ENCODE results near the gene DNAJA4.

The DNAJA4 gene

GRCh38 chr15:78264304-78265136, at the start of gene DNAJA4:
DNAJA4 (plus strand) TSS chr15:78264562; CDS start chr15:78264764, 202 bp downstream.
- no peak for DNase-seq (ENCODE audit: low read depth, low spot score)

- DNase-seq (ENCODE audit: low read depth, low spot score) = no peak
These were observed 47.9 kb upstream of the DNAJA4 start for GRCh38 chr15:78216276-78217104.

GRCh38 chr15:78220713-78221112, 43.6 kb upstream of the DNAJA4 start:
- DNase-seq (ENCODE audit: low read depth, low spot score) = no peak

- no peak for DNase-seq (ENCODE audit: low read depth, low spot score)
These were observed 41.5 kb upstream of the DNAJA4 start for GRCh38 chr15:78222745-78223395.

GRCh38 chr15:78223396-78224022, 40.9 kb upstream of the DNAJA4 start:
- no peak for DNase-seq (ENCODE audit: low read depth, low spot score)

- no peak for DNase-seq (ENCODE audit: low read depth, low spot score)
These were observed 40.3 kb upstream of the DNAJA4 start for GRCh38 chr15:78224023-78224411.

GRCh38 chr15:78225783-78226541, 38.4 kb upstream of the DNAJA4 start:
- no peak for DNase-seq (ENCODE audit: low read depth, low spot score)

GRCh38 chr15:78228356-78228996, 35.9 kb upstream of the DNAJA4 start:
- DNase-seq (ENCODE audit: low read depth, low spot score) = no peak

- DNase-seq (ENCODE audit: low read depth, low spot score) = no peak
These were observed 34.6 kb upstream of the DNAJA4 start for GRCh38 chr15:78229431-78230406.

GRCh38 chr15:78232951-78233350, 31.4 kb upstream of the DNAJA4 start:
- DNase-seq (ENCODE audit: low read depth, low spot score) = no peak

- no peak for DNase-seq (ENCODE audit: low read depth, low spot score)
These were observed 30.9 kb upstream of the DNAJA4 start for GRCh38 chr15:78233496-78233895.

- no peak for DNase-seq (ENCODE audit: low read depth, low spot score)
These were observed 29.8 kb upstream of the DNAJA4 start, which contains the start of gene ACSBG1 for GRCh38 chr15:78234515-78235040. ACSBG1 (minus strand) TSS chr15:78234565; CDS start chr15:78234501, 64 bp downstream.

GRCh38 chr15:78236491-78236890, 27.9 kb upstream of the DNAJA4 start:
- DNase-seq (ENCODE audit: low read depth, low spot score) = no peak

- DNase-seq (ENCODE audit: low read depth, low spot score) = no peak
These were observed 27.2 kb upstream of the DNAJA4 start for GRCh38 chr15:78237146-78237545.

- DNase-seq (ENCODE audit: low read depth, low spot score) = no peak
These were observed 24.6 kb upstream of the DNAJA4 start for GRCh38 chr15:78239811-78240210.

GRCh38 chr15:78241017-78241416, 23.3 kb upstream of the DNAJA4 start:
- DNase-seq (ENCODE audit: low read depth, low spot score) = no peak

- no peak for DNase-seq (ENCODE audit: low read depth, low spot score)
These were observed 22.2 kb upstream of the DNAJA4 start for GRCh38 chr15:78242128-78242527.

- no peak for DNase-seq (ENCODE audit: low read depth, low spot score)
These were observed 21.3 kb upstream of the DNAJA4 start for GRCh38 chr15:78243058-78243457.

GRCh38 chr15:78243491-78243941, 20.8 kb upstream of the DNAJA4 start:
- no peak for DNase-seq (ENCODE audit: low read depth, low spot score)
